SU-DHL-6 (cell line): ENCODE results near the gene COQ6.
"Not testable (repeated sequence)": the region's sequence is repeated elsewhere in the genome, so short reads cannot be mapped to it uniquely, and the experiment has no call there.

Source experiments
- CTCF ChIP-seq: fragments of 200-600 bp; sonication (generic); IDR thresholded peaks from one replicate; pipeline ENCODE4 v1.5.1; 2017; ENCODE audit warnings: antibody characterized with exemption, mild to moderate bottlenecking, low read length, moderate library complexity; ENCODE audit not compliant: insufficient read depth, poor library complexity, severe bottlenecking
- EZH2phosphoT487 ChIP-seq: fragments of 200-600 bp; sonication (generic), shearing (Covaris generic); conservative IDR thresholded peaks from 2 replicates; pipeline ENCODE4 v1.6.1; 2018; ENCODE audit warnings: mild to moderate bottlenecking, antibody characterized with exemption, low read length, moderate library complexity, mixed read lengths

DNA sequence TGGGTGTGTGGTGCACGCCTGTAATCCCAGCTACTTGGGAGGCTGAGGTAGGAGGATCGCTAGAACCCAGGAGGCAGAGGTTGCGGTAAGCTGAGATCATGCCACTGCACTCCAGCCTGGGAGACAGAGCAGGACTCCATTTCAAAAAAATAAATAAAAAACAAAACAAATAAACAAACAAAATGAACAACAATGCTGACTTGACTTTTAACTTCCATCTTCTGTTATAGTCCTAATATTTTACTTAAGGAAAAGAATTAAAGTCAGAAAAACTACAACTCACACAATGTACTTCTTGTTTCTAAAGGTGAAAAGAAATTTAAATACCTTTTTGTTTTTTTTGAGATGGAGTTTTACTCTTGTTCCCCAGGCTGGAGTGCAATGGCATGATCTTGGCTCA is 55.6 kb downstream of the COQ6 start:
- not testable (repeated sequence) for TF ChIP-seq CTCF, EZH2phosphoT487
